ENCODE data around the gene F8. TPM values are rescaled to one million over a fixed set of nuclear protein-coding genes. Genes with fewer than 3 reads are reported as not detected.

F8 gene
- 7.3 TPM for total RNA-seq

DNA sequence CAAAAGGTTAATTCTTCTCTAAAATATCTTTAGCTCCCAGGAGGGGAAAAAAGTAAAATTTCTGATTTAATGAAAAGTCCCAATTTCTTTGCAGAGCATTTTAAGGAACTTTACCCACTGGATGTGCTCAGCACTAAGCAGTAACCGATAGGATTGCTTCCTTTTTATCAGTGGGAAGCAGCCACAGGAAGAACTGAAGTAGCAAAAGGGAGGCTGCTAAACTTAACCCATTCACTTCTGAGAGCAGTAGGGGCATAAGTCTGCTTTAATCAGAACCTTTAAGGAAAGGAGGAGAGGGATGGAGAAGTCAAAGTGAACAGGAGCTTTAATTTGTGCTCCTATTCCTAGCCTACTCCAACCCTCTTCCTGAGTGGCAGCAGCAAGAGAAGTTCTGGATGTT lies at the start of gene F8:
Gene F8, minus strand, starts transcription at position 139 of the 400 bp plus-strand sequence. CDS start 171 bp downstream, outside the sequence.
- DNase-seq, result no peak

DNA sequence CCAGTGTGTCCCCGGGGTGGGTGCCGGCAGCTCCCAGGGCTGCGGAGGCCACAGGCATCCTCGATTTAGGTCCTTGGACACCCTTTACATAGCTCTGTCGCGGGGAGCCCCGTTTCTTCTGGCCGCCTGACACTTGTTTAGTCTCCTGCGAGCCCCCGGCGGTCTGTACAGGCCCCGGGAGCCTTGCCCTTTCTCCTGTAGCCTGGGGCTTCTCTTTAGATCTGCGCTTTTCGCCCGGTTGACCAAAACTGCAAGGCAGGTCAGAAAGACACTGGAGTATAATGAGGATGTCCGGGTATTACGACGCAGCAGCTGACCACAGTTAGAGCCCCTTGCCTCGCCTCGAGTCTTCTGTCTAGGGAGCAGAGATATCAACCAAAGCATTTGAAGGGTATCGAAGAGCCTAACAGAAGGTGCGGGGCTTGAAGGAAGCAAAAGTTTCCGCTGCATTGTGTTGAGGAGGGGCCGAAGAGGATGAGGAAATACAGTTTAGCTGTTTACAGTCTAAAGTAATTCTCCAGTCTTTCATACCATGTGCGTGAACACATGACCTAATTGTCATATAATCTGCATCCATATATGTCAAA lies 49.3 kb upstream of the F8 start:
- no peak for DNase-seq

GRCh38 chrX:155070975-155071693 lies 48.6 kb upstream of the F8 start, which contains the start of the genes BRCC3, CMC4 and MTCP1:
Gene BRCC3 (plus strand): TSS chrX:155071508. CDS start chrX:155071528, 20 bp downstream.
Gene CMC4 (minus strand): TSS chrX:155071136. CDS start chrX:155064023, 7,113 bp downstream.
Gene MTCP1 (minus strand): TSS chrX:155071136. CDS start chrX:155066010, 5,126 bp downstream.
- peak; percentile 75 for DNase-seq

DNA sequence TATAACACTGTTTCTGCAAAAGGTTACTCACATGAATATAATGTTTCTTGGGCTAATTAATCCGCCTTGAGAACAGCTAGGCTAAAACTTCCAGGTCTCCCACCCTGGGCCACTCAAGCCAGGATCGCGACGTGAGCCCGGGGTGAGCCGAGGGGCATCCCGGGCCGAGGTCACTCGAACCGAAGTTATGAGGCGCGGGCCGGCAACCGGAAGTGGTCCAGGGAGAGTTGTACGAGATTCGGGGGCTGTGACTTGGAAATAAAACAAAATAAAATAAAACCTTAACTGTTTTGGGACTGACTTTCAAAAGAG lies 48.1 kb upstream of the F8 start:
- DNase-seq, result no peak

- no peak for DNase-seq
Measured at GRCh38 chrX:155070038-155070437, 47.5 kb upstream of the F8 start.

GRCh38 chrX:155069414-155069813 lies 46.9 kb upstream of the F8 start:
- no peak for DNase-seq

DNA sequence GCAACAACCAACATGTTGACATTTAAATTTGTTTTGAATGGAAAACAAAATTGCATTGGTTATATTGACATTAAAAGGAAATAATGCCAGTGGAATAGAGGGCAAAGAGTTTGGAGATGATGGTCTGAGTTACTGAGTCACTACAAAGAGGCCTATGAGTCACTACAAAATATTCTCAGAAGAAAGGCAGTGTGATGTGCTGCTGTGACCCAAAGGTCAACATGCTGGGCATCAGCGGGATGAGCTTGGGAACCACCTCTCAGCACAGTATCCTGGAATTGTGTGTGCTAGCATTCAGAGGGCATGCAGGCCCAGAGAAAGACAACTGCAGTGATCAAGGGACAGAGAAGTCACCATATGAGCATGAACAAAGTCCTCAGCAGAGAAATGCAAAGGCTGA lies 45.6 kb upstream of the F8 start:
- DNase-seq, result no peak

DNA sequence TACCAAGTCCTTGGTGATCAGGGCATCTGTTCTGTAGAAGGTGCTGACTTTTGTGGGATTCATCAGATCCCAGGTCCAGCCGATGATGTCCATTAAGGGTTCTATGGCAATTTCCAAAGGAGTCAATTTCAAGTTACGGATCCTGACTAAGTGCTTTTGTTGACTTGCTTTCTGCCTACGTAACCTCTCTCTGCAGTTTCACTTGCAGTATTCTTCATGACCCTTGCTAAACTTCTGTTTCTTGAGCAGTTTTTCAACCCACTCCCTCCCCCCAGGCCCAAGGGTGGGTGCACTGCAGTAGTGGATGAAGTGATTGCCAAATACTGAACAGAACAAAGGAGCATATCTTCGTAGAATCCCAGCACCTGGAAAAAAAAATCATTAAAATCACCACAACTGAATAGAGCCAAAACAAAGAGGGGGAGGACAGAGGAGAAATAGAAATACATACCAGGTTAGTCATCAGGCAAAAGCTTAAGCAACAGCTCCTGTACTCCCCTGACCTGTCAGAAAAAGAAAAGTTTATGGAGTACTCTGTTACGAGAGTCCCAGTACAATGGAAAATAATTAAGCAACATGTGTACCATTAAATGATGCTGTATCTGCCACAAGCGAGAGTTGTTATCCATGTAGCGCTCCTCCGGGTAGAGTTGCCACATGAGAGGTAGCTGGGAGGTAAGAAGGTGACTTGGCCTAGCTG lies 42.7 kb upstream of the F8 start:
- DNase-seq, result no peak

DNA sequence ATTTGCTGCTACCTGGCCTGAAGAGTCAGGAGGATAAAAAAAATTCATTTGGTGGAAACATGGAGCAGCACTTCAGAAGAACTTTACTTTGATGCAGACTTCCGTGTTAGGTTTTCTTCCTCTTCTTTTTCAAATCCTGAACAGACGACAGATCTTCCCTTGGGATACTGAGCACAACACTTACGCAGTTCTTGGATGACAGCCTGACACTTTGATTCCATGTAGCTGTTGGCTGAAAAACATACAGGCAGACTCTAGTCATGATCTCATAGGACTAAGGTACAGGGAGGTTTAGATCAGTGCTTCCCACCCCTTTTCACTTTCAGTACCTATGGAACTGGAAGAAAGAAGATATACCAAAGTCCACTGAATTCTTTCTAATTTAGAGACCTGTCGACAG lies 39.2 kb upstream of the F8 start:
- DNase-seq, result no peak

DNA sequence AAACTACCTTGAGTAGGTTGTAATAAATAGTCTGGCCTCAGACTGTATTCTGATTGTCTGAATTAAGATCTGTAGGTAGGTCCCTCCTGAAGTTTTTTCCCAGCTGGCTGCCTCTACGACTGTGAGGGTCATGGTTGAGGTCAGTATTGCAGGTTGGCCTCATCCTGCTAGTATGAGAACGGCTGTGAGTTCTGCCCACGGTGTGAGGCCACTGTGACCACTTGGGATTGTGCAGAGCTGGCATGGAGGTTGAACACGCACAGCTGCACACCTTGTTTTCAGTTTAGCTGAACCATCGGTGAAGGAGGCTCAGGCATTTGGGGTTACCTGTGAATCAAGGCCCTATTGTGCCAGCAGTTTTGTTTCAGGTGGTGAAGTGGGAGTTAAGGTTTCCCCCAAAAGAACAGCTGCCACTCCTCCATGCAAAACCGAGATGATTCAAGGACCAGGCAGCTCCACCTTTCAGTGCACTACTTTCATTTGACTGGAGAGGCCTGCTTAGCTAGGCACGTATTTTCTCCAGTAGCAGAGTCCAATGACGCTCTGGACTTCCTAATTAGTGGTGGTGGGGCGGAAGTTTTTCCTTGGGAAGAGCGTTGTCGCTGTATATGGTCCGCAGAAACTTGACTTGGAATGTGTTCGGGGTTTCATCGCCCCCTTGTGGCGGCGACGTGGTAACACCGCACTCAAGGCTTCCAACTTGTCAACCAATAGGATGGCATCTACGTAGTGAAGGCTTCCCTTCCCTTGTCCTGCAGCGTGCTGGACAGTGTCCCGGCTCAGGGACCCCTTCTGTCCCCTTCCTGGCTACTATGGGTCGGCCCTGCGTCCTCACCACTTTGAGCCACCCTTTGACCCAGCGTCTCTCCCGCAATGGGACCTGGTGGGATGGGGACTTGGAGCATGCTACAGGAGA lies 34.6 kb upstream of the F8 start:
- no peak for DNase-seq

DNA sequence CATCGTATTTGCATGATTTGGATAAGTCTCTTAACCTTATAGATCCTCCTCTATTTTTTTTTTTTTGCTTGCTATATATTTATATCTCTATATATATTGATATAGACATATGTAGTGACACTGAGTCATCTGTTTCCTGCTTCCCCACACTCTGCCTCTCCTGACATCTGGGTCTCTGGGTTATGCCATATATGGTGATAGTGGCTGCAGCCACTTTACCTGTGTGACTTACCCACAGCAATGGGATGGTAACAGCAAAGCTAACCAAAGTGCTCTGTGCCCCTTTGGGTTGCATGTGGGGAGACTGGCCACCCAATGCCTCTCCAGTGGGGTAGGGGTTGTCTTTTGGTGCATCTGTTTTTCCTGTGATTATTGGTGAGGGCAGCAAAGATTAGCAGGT lies 33.9 kb upstream of the F8 start:
- DNase-seq, result no peak

DNA sequence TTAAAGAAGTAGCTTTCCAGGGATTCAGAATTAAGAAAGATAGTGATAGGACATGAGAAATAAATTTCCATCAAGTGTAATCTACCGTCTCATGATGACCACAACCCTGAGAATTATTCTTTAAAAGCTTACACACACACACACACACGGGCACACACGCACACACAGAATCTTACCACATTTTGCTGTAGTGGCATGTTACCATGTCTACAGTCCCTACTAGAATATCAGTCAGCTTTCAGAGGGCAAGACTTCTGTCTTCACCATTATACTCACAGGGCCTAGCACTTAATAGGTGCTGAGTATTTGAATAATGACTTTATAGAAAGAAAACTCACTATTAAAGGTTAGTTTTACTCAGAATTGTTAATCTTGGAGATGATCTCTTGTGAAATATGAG lies 33.0 kb upstream of the F8 start:
- no peak for DNase-seq

- DNase-seq, result no peak
Measured at GRCh38 chrX:155054255-155054654, 31.7 kb upstream of the F8 start.

DNA sequence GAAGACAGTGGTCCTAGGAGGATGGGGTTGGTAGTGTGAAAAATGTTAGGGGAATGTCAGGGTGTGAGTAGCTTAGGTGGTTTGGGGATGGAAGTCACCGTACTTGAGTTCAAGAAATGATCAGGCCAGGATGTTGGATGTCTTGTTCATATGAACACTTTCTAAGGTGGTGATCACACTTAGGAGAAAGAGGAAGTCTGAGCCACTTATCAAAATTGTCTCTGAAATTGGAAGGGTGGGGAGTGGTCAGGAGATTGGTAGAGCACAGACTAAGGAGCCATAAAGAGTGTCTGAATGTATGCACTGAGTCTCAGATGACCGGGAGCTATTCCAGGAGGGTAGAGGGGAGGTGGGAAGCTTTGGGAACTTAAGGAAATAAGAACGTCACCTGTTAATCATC lies 31.1 kb upstream of the F8 start:
- no peak for DNase-seq

GRCh38 chrX:155052738-155053498 lies 30.4 kb upstream of the F8 start:
- DNase-seq, result no peak

DNA sequence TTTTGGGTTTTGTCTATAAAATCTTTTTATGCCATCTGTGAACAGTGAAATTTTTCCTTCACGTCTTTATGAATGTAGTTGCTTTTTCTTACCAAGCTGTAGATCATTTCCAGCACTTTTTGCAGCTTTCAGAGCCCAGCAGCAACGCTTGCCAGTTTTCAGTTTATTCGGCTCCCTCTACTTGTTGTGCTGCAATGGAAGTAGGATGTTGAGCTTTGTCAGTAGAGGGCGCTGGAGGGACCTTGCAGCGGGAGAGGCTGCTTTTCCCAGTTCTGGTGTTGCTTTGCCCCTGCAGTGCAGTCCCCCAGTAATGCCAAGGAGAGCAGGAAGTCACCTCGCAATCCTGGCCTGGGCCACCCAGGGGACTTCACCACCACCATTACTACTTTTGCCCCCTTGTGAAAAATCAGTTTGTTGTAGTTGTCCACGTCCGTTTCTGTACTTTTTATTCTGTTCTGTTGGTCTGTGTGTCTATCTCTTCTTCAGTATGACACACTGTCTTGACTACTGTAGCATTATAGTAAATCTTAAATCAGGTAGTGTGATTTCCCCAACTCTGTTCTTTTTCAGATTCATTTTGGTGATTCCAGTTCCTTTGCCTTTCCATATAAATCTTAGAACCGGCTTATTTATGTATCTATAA lies 26.6 kb upstream of the F8 start:
- DNase-seq, result peak; percentile 16

GRCh38 chrX:155046811-155047528 lies 24.4 kb upstream of the F8 start:
- DNase-seq, result no peak

GRCh38 chrX:155046129-155046810 lies 23.7 kb upstream of the F8 start:
- no peak for DNase-seq

- DNase-seq, result no peak
Measured at GRCh38 chrX:155035688-155036087, 13.2 kb upstream of the F8 start.

GRCh38 chrX:155031657-155032056 lies 9.1 kb upstream of the F8 start:
- no peak for DNase-seq
